Keratinocyte (primary cell): Measurements from ENCODE around the gene TOLLIP. TPM values are rescaled to one million over a fixed set of nuclear protein-coding genes. Genes with fewer than 3 reads are reported as not detected.

ENCODE experiments used
- DNase-seq: peaks from one replicate; pipeline ENCODE4 v3.0.0-alpha.2; 2011; ENCODE audit warnings: low read depth, missing footprints, low spot score
- FAIRE-seq: peaks from 2 replicates; lab custom pipeline; 2011; peaks lifted over from hg19 to GRCh38; lab: Jason Lieb, UNC
- H2AFZ ChIP-seq: 2 replicates; pipeline ENCODE4 v1.6.0; 2012; ENCODE audit warnings: low read length, control low read depth, inconsistent platforms; ENCODE audit not compliant: control insufficient read depth
- H3K27ac ChIP-seq: 2 replicates; pipeline ENCODE4 v1.5.1; 2011; ENCODE audit warnings: low read length; ENCODE audit not compliant: control insufficient read depth, insufficient read depth
- H3K27me3 ChIP-seq: 3 replicates; pipeline ENCODE4 v1.6.0; 2011; ENCODE audit warnings: low read length; ENCODE audit not compliant: control insufficient read depth, insufficient read depth; ENCODE audit errors: extremely low read depth
- H3K36me3 ChIP-seq, 2 experiments: 2 replicates in 1 of 2; 3 replicates in 1 of 2; pipeline ENCODE4 v1.5.1; 2011; ENCODE audit warnings: low read length in 2 of 2, mild to moderate bottlenecking in 1 of 2; ENCODE audit not compliant: control insufficient read depth in 2 of 2, insufficient read depth in 2 of 2; ENCODE audit errors: extremely low read depth in 1 of 2
- H3K4me1 ChIP-seq: 3 replicates; pipeline ENCODE4 v1.5.1; 2011; ENCODE audit warnings: low read length; ENCODE audit not compliant: control insufficient read depth, insufficient read depth; ENCODE audit errors: extremely low read depth
- H3K4me2 ChIP-seq: 3 replicates; pipeline ENCODE4 v1.6.0; 2011; ENCODE audit warnings: low read depth, low read length; ENCODE audit not compliant: control insufficient read depth, insufficient read depth; ENCODE audit errors: extremely low read depth
- H3K4me3 ChIP-seq, 3 experiments: fragments of 200-600 bp in 1 of 3; sonication (generic) in 1 of 3; 2 replicates in 2 of 3; 3 replicates in 1 of 3; pipeline ENCODE4 v1.5.1; 2011 to 2016; ENCODE audit warnings: low read length in 3 of 3, mild to moderate bottlenecking in 3 of 3, control low read depth in 2 of 3, inconsistent platforms in 1 of 3, low read depth in 1 of 3, mixed read lengths in 1 of 3, mixed run types in 1 of 3, moderate library complexity in 1 of 3; ENCODE audit not compliant: control insufficient read depth in 2 of 3, insufficient read depth in 2 of 3; ENCODE audit errors: extremely low read depth in 1 of 3
- H3K79me2 ChIP-seq: 2 replicates; pipeline ENCODE4 v1.6.0; 2012; ENCODE audit warnings: low read length; ENCODE audit not compliant: control insufficient read depth, insufficient read depth
- H3K9ac ChIP-seq: 3 replicates; pipeline ENCODE4 v1.6.0; 2011; ENCODE audit warnings: low read length; ENCODE audit not compliant: control insufficient read depth, insufficient read depth; ENCODE audit errors: extremely low read depth
- H3K9me1 ChIP-seq: 3 replicates; pipeline ENCODE4 v1.6.0; 2011; ENCODE audit warnings: low read length; ENCODE audit not compliant: control insufficient read depth, insufficient read depth; ENCODE audit errors: extremely low read depth
- H3K9me3 ChIP-seq: 2 replicates; pipeline ENCODE4 v1.5.1; 2012; ENCODE audit warnings: low read depth, low read length; ENCODE audit not compliant: control insufficient read depth
- H4K20me1 ChIP-seq: 3 replicates; pipeline ENCODE4 v1.6.0; 2011; ENCODE audit warnings: low read length; ENCODE audit not compliant: control insufficient read depth, insufficient read depth; ENCODE audit errors: extremely low read depth
- CTCF ChIP-seq, 3 experiments: IDR thresholded peaks in 1 of 3; conservative IDR thresholded peaks in 1 of 3; optimal IDR thresholded peaks in 1 of 3; 2 replicates in 2 of 3; 3 replicates in 1 of 3; pipeline versions ENCODE3 to v1.5.1; 2011; ENCODE audit warnings: low read length in 3 of 3, mild to moderate bottlenecking in 3 of 3, moderate library complexity in 2 of 3, control low read depth in 1 of 3, inconsistent platforms in 1 of 3; ENCODE audit not compliant: insufficient read depth in 2 of 3; ENCODE audit errors: extremely low read depth in 1 of 3
- EZH2 ChIP-seq: IDR thresholded peaks from one replicate; pipeline ENCODE4 v1.6.1; 2012; ENCODE audit warnings: inconsistent platforms, mild to moderate bottlenecking, low read length, moderate library complexity
- dilution Hi-C: fragments of 300-500 bp; cut with MboI; formaldehyde crosslinking; loops from one replicate; pipeline ENCODE4 v1.7.0; 2020; ENCODE audit warnings: low sequenced_read_pairs; ENCODE audit not compliant: extremely low pct_ligation_motif_present
- polyA plus RNA-seq, 5 experiments: library from polyadenylated mRNA; depleted of rRNA in 3 of 5; stranded (reverse) in 3 of 5; stranded (forward) in 1 of 5; unstranded in 1 of 5; fragments of >200 nt; gene quantifications; 1 replicate in 1 of 5; 2 replicates in 3 of 5; 3 replicates in 1 of 5; pipeline versions ENCODE4 v1.2.1 to v1.2.3, GENCODE V29; 2011 to 2012; ENCODE audit warnings: missing spikeins in 2 of 5, low read depth in 1 of 5, low replicate concordance in 1 of 5

The TOLLIP gene
- polyA plus RNA-seq, 1 donor (not counting 4 experiments of a cell fraction or from before 2014, with no cell fraction given) = 40.2 TPM

GRCh38 chr11:1356007-1356435 is 46.6 kb upstream of the TOLLIP start:
- Histone ChIP-seq H3K36me3 (no peaks in the 10 kb centered on the region), H3K9me1 (no peaks in the 10 kb centered on the region), H3K4me1 (no peaks in the 10 kb centered on the region), H4K20me1 (no peaks in the 10 kb centered on the region), H3K27ac (no peak overlapping the region), H2AFZ (no peak overlapping the region), H3K27me3 (peaks cover 9% of the 10 kb centered on the region), H3K4me2 (no peak overlapping the region), H3K79me2 (no peaks in the 10 kb centered on the region), H3K4me3 (no peak overlapping the region), H3K9me3 (no peaks in the 10 kb centered on the region), H3K9ac (no peak overlapping the region)
- dilution Hi-C loops = no loop called here
- DNase-seq (no peak), FAIRE-seq (no peak)
- no peak for TF ChIP-seq CTCF (optimal IDR thresholded peaks at IDR 0.05 in 1 of 3, IDR thresholded peaks at IDR 0.05 in 1 of 3, conservative IDR thresholded peaks at IDR 0.05 in 1 of 3; ENCODE audit: extremely low read depth in 1 of 3, insufficient read depth in 2 of 3, low read length in 3 of 3)

DNA sequence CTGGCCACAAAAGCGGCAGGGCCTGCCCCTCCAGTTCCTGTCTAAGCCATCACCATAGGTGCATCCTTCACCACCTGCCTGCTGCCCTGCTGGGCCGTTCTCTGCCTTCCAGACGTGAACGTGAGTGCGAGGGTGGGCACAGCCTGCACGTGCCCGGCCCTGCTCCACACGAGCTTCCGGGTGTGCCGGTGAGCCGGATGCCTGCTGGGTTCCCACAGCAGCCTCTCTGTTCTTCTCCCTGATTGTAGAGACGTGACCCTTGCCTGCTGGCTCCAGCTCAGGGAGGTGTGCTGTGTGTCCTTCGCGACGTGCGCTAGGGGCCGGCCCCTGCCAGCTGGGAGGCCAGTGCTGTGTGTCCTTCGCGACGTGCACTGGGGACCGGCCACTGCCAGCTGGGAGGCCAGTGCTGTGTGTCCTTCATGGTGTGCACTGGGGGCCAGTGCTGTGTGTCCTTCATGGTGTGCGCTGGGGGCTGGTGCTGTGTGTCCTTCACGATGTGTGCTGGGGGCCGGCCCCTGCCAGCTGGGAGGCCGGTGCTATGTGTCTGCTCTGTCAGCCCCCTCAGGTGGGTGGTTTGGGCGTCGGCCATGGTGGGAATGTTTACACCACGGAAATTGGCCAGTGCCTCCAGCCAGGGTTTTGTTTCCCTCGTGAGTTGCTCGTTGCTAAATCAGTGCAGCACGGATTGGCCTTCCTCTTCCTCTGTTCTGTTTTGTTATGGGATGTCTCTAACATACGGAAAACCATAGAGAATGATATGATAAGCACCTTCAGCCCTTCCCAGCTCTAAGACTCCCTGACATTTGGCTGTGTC is 44.9 kb upstream of the TOLLIP start:
- Histone ChIP-seq H3K27ac (no peak overlapping the region), H3K9me3 (no peaks in the 10 kb centered on the region), H3K79me2 (no peaks in the 10 kb centered on the region), H3K4me3 (no peak overlapping the region), H3K27me3 (peaks cover 14% of the 10 kb centered on the region), H3K4me1 (no peaks in the 10 kb centered on the region), H3K9me1 (no peaks in the 10 kb centered on the region), H4K20me1 (no peaks in the 10 kb centered on the region), H3K9ac (no peak overlapping the region), H3K36me3 (no peaks in the 10 kb centered on the region), H3K4me2 (no peak overlapping the region), H2AFZ (no peak overlapping the region)
- TF ChIP-seq EZH2 (no peak), CTCF (optimal IDR thresholded peaks at IDR 0.05 in 1 of 3, IDR thresholded peaks at IDR 0.05 in 1 of 3, conservative IDR thresholded peaks at IDR 0.05 in 1 of 3; ENCODE audit: extremely low read depth in 1 of 3, insufficient read depth in 2 of 3, low read length in 3 of 3) (no peak)
- dilution Hi-C loops = no loop called here
- DNase-seq (no peak), FAIRE-seq (no peak)
